D341Med (cell line): ENCODE measurements around the gene SH3RF3.

ENCODE experiments used
- DNase-seq: peaks from one replicate; pipeline ENCODE4 v3.0.0; 2012; ENCODE audit warnings: low spot score

Gene SH3RF3

DNA sequence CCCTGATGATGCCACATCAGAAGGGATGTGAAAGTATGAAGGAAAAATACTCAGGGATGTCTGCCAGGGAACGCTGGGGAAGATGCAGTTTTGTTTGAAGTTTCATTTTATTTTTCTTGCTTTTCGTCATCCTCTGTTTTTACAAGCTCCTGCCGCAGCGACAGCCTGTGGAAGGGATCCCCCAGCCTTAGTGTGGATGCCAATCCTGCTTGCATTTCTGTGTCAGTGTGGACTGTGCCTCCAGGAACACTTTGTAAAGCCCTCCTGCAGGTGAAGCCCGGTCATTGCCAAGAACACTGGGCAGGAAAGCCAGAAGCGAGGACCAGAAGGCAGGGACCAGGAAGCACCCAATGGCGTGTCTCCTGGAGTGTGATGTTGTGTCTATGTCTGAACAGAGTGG is 250.5 kb downstream of the SH3RF3 start:
- DNase-seq: no peak

DNA sequence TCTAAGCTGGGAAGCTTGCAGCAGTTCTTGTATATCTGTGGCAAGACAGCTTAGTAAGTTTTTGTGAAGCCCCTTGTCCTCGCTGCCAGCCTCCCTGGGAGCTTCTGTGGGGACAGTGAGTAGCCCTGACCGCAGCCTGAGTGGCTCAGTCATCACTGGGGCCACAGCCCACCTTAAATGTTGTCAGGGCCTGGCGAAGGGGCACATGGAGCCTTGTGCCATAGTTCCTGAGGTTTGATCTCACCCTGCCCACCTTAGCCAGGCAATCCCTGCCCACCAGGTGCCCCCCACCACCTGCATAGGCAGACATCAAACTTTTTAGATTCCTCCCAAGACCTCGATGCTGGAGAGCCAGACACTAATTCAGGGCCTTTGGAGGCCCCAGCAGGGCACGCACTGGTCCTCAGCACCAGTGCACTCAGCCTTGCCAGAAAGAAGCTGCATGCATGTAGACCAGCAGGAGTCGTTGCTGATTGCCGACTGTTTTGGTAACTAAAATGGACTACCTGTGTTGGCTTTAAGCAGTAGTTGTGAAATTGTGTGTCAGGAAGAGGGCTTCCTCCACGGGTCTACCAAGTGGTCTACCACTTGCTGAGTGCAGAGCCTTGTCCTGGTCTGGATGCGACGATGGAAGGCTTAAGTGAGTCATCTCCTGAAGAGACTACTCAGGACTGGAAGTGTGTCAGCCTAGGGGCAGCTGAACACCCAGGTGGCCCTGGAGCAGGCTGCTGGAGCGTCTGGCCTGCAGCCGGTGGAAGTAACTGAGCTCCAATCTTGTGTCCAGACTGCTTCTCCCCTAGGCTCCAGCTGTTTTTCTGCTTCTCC is 251.7 kb downstream of the SH3RF3 start:
- no peak for DNase-seq

DNA sequence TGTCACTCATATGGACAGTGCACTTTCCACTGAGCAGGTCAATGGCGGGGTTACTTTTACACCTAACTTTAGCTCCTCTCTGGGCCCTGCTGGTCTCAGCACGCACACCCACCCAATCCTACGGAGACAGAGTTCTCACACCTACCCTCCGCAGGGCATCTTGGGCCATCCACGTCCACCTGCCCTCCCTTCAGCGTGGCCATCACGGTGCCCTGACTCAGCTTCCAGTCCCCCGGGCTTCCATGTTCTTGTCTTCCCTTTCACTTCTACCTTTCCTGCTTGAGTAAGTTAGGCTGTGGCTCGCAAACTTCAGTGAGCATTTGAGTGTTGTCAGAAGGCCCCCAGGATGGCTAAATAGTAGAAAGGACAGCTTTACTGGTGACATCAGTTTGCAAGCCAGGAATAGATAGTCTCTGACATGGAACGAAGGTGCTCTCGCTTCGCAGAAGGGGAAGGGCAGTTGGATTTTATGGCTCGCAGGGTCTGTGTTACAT is 252.4 kb downstream of the SH3RF3 start:
- no peak for DNase-seq

DNA sequence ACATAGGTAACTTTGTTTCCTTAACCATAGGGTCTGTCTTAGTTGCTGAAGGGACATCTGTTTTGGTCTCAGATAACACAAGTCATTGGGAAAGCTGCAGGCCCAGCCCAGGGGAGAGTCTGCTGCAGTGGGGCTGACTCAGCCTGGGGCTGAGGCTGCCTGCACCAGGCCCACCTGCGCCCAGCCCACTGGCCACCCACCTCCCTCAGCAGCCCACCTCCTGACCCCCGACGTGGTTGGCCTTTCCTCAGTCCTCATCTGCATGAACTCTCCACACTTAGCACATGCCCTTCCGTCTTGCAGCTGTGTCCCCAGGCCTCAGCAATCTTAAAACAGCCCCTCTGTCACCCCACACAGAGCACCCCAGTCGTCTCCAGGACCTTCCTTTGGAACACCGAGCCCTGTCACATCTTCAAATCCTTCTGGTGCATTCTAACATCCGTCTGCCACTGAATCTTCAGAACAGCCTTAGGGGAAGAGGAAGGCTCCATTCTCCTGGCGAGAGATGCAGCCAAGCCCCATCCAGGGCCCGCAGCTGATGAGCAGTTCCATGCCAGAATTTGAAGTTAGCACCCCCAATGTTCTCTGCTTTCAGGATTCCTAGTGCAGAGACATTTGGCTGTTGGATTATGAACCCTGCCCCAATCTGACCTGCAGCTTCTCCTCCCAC is 253.4 kb downstream of the SH3RF3 start:
- no peak for DNase-seq

DNA sequence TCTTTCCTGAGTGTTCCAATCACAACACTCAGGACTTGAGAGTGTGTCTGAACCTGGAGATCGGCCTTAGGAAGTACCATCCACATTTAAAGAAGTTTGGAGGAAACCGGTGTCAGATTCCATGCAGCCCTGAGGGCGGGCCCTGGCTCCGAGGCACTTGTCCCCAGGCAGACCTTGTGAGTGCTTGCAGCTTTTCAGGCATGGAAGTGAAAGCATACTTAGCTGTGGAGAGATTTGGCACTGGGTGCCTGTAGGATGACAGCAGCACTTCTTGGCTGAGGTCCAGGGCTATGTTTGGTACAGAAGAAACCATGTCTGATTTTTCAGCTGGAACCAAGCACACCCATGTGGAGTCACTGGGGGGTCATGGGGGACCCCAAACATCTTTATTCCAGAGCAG is 253.9 kb downstream of the SH3RF3 start:
- DNase-seq: no peak

DNA sequence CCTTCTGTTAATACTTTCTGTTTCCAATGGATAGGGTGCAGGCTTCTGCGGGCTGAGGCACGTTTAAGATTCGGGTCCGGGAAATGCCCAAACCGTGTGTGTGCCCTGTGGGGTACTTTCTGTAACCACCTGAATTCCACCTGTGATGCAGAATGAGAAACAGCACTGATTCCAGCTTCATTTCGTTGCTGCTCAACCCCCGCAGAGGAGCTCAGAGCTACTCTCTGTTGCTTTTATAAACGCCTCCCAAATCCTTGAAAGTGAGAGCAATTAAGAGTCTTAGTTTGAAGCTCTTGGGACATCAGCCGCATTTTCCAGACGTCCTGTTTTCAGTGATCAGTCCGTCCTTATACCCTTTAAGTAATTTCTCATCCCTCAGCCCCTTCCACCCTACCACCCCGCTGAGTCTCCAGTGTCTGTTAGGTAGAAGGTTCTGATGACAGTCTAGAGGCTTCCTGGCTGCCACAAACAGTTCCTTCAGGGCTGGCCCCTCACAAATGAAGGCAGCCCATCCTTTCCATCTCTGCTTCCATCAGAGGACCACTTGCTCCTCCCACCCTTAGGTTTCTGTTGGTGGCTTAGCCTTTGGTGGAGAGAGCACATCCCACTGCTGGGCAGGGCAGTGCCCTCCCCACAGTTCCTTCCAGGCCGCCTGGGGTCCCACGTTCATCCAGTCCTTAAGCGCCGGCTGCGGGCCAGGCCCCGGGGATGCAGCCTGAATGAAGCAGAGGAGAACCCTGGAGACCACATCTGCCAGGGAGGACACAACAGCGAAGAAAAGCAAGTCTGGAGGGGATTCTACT is 254.7 kb downstream of the SH3RF3 start:
- no peak for DNase-seq

DNA sequence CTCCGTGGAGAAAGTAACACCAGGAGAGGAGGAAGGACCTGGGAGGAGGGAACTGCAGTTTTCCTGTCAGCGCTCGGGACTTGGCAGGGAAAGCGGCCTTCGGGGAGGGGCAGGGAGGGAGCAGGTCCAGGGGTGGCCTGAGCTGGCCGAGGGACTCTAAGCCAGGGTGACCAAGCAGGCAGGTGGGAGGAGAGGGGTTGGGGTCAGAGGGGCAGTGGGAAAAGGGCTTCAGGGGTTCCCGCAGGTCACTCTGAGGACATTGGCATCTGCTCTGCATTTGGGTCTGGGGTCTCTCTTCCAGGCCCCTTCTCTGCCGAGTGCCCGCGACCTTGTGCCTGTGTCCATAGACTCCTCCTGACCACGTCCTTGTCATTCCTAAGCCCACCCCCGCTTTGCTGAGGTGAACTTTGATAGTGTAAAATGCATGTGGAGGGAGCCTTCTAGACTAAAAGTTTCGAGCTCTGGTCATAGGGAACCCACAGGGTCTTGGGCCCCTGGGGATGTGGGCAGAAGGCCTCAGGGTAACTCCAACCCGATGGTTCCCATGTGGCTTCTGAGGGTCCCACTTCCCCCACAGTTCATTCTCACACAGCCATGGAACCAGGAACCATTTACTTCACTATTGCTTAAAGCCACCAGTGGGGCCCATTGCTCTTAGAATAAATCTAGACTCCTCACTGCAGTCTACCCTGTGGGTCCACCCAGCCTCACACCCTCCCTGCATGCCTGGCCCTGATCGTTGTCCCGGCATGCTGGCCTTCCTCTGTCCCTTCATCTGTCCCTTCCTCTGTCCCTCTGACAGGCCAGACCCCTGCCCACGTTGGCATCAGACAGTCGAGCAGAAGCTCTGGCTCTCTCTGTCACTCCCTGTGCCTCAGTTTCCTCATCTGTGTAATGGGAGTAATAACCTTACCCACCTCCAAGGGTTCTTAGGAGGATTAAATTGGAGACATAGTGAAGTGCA is 255.6 kb downstream of the SH3RF3 start:
- DNase-seq: no peak

DNA sequence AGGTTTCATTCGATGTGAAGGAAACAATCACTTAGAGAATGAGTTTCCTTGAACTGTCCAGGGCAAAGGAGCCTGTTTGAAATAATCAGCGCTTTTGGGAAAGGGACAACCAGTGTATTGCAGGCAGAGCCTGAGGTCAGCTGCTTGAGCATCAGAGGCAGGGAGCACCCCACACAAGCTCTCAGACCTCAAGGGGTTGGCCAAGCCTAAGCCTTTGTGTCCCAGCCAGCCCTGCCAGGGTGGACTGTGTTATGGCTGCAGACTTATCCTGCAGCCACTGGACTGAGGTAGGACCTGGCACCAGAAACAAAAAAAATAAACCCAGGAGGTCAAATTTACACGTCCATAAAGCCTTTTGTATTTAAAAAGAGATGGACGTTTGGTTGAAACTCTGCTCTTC is 256.5 kb downstream of the SH3RF3 start:
- DNase-seq: no peak

DNA sequence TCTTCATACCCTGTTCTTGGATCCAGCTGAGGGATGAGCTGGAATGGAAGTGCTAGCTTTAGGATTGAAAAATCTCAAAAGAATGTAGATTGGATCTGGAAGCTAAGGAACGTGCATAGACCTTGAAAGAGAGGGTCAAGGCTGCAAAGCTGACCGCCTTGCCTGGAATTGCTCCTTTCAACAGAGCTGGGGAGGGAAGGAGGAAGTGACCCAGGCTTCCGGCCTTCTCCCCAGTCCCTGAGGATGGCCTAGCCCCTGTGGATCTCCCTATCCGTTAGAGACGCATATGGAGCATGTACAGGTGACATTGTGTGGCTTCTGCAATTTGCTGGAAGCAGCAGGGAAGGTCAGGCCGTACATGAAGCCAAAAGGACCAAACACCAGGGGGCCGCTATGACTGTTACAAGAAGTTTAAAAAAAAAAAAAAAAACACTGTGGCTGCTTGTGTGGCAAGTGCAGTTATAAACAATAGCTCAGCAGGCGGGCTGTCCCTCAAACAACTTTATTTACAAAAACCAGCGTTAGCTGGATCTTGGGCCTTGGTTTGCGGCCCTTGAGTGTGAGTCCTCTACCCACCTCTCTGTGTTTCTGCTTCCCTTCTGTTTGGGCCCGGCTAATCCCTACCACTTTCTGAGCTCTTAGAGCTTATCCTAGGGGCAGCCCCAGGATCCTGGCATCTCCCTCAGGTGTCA is 257.1 kb downstream of the SH3RF3 start:
- DNase-seq: no peak

DNA sequence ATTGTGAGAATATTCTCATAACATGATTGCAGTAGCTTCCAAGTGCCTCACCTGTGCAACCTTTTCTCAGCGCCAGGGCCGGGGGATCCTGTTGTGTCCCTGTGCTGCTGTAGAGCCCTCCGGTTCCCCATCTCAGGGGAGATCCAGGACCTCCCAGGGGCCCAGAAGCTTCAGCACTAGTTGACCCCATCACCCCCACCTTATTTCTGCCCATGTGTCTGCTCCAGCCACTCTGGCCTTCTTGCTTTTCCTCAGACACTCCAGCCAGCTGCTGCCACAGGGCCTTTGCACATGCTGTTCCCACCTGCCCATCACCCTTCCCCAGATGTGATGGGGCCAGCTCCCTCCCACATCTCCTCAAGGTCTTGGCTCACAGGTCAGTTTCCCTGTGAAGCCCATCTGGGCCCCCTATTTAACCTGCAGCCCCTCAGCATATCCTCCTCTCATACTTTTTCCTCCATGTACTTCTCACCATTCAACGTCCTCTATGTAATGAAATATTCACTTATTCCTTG is 258.3 kb downstream of the SH3RF3 start:
- no peak for DNase-seq

DNA sequence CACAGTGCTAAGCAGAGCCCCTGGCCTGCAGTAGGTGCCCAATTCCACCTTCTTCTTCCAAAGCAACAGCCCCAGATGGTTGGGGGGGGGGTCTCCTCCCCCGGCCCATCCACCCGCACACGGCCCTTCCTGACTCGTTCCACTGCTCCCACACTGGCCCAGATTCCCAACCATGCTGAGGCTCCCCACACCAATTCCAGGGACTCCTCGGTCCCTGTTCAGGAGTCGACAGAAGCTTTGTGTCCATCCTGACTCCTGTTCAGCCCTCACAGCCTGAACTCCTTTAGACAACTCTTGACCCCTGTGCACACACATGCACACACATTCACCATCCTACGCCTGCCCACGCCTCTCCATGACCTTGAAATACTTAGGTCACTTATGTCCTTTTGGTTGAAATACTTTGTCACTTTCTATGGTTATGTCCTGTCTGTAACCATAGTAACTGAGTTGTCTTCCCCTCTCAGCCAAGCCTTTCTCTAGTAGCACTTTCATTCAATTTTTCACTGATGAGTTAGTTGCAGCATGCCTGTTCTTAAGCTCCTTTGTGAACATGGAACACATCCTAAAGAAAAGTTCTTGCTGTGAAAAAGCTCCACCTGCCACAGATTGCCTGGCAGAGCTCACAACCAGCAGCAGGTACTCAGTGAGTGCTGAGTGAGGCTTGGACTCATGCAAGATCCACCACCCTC is 258.9 kb downstream of the SH3RF3 start:
- no peak for DNase-seq

DNA sequence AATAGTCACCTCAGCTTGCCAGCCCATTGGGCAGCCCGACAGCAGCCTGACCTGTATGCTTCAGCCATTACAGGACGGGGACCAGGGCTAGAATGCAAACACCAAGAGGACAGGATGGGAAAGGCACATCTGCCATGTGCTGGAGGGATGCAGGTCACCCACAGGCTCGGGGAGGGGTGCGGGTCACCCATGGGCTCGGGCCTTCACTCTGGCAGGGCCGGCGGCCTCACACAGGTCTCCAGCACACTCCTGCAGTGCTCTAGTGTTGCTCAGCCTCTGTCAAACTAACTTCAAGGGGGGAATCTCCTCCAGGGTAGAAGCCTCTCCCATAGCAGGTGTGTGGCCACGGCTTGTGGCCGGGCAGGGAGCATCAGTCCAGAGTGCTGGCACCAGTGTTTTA is 262.2 kb downstream of the SH3RF3 start:
- no peak for DNase-seq

DNA sequence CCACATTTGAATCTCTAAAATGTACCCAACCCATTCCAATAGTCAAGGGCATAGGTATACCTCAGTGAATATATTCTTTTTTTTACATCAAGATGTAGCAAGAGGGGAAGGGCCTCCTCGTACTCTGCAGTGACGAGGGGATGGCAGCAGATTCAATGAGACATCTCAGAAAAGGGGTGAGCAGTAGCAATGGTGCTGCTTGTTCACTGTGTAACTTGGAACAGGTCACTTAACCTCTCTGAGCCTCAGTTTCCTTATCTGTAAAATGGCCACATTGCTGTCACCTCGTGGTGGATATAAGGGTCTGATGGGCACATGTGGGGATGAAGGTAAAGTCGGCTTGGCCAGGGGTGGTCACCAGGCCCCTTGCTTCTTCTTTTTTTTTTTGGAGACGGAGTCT is 263.1 kb downstream of the SH3RF3 start:
- DNase-seq: no peak

DNA sequence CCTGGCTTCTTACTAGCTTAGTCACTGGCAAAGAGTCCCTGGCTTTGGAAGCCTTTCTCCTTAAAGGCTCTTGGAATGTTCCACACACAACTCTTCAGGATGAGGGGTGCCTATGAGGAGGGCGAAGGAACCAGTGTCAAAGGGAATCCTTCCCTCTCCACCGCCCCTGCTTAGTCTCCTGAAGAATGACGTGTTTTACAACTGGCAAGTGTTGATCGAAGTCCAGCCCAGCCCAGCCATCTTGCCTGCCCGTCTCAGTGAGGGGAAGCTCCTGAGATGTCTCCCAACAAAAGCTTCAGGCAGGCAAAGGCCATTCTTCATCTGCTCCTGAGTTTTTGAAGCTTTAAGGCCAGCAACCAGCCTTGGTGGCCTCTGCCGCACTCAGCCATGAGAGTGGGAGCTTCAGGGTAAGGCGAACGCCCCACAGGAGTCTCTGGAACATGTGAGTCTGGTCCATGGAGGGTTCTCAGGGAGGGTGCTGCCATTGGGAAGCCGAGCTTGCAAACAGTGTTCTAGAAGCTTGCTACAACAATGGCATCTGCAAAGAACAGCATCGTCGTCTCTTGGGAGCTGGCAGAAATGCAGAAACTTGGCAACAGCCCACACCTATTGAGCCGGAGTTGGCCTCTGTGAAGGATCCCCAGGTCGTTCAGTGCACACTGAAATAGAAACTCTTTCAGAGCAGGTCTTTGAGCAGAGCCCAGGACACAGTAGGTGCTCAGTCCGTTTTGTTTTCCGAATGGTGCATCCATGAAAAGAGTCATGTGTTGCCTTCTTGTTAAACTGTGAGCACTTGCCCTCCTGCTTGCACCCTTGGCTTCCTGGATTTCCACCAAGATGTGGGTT is 264.0 kb downstream of the SH3RF3 start:
- DNase-seq: no peak

DNA sequence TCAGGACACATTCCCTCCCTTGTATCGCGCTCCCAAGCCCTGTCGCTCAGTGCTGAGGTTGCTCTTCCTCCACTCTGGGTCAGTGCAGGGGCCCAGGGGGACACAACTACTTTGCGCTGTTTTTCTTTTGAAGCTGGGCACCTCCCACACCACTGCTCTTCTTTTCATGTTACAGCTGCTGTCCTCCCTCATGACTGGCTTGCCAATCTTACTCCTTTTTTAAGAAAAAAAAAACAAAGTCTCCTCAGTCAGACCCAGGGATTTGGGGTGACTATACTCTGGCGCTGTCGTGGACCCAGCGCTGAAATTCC is 264.6 kb downstream of the SH3RF3 start:
- no peak for DNase-seq

DNA sequence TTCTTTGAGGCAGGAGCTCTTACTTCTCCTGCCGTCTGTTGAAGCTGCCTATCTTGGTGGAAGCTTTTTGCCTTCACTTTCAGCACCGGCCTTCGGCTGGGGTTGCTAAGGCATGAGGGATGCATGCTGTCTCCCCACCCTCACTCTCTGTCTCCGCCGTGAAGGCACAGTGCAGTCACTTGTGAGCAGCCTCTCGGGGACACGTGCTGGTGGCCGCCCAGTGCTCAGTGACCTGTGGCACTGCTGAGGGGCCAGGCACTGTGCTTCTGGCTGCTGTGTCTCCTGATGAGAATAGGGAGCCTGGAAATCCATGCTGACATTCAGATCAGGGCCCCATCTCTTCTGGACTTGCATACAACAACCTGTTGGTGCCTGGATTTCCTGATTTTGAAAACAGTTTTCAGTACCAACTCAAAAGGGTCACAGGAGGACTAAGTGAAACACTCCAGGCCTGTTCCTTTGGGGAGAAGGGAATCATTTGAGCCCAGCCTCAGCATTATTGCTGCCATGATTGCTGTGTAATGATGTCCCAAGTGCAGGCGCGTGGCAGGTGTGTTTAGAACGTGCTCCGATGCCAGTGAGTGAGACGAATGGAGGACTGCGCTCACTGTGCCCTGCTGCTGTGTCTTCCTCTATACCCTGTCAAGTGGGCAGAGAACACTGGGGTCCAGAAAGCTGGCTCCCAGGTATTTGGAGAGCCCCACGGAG is 266.6 kb downstream of the SH3RF3 start:
- DNase-seq: no peak

DNA sequence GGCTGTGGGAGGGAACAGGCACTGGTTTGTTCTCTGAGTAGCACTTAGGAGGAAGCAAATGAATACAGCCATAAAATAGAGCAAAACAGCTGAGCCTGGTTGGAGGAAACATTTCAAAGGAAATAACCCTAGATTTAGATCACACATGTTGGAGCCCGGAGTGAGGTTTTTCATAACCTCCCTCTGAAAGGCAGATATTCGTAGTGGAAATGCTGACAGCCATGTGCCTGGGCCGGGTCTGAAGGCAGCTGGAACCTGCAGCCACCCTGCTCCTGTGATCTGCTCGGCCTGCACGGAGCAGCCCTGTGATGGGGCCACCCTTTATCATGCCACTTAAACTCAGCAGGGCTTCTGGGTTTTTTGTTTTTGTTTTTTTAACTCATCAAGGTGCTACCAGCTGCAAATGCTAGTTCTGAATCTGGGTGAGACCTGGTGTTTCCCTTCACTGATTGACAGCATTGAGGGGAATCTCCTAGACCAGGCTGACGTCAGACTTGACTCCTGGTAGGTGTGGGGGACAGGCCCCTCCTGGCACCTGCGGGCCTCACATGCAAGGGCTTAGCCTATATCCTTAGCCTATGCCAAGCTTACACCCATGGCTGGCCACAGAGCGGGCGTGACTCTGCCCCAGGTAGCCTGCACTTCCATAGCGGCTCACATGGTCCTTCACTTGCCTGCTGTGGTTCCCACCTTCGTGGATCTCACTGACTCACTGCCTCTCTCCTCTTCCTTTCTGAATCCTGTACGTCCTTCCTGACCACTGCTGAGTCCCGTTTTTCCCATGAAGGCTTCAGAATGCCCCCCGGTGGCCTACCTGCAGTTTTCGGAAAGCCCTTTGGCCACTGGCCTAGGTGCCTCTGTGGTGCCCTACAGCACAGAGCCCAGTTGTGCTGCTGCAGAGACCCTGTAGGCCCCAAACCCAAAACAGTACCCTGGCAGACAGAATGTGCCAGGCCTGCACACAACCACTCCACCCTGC is 267.5 kb downstream of the SH3RF3 start:
- DNase-seq: no peak
